GM21515 (cell line): ENCODE measurements around the gene GALNT18.
"Not testable (repeated sequence)": the region's sequence is repeated elsewhere in the genome, so short reads cannot be mapped to it uniquely, and the experiment has no call there.

Experiments
- ATAC-seq: cut with Tn5 transposase; IDR thresholded peaks from one replicate; pipeline ENCODE4 v1.9.1; 2021; ENCODE audit not compliant: unreplicated experiment

Gene GALNT18

DNA sequence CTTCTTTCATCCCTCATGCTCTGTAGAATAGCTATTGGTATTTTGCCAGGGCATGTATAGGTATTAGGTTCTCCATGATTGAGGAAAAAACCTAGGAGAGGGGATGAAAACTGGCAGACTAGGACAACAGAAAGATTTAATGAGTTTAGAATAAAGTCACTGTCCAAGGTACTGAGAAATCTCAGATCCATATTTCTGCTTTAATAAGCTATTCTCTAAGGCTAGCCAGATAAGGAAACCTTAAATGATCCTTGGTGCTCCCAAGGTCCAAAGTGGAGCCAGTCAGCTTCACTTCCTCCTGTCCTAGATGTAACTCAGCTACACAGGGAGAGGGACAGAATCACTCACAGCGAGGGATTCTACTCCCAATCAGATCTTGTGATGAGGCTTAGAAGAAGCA lies 255.0 kb downstream of the GALNT18 start:
- no peak for ATAC-seq

DNA sequence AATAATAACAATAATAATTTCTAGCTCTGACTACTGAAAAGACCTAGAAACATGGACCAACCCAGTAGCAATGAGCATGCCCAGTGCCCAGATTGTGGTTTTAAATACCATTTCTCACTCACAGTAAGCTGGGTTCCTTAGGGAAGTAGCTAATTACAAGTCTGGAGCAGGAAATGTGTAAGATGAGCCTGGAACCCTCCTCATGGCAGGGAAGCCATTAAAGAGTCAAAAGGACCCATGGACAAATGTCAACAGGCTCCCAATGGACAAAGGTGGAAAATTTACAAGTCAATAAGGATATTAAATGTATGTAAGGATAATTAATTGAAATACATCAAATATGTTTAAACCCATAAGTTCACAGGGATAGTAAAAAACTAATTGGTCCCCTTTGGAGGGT lies 258.1 kb downstream of the GALNT18 start:
- no peak for ATAC-seq

DNA sequence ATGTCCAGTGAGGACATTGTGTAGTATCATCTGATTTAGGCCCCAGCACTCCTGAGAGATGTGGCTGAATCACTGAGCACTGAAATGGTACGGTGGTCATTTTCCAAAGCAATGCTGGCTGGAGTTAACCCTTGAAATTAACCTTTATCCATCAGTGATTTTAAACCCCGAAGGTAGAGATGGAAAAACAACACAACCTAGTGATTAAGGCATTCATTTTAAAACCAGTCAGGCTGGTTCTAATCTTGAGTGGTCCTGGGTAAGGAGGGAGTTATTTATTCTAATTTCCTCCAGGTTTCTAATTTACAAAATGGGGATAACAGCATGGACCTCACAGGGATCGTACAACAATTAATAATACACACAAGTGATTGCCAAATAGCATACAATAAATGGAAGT lies 262.2 kb downstream of the GALNT18 start:
- no peak for ATAC-seq

DNA sequence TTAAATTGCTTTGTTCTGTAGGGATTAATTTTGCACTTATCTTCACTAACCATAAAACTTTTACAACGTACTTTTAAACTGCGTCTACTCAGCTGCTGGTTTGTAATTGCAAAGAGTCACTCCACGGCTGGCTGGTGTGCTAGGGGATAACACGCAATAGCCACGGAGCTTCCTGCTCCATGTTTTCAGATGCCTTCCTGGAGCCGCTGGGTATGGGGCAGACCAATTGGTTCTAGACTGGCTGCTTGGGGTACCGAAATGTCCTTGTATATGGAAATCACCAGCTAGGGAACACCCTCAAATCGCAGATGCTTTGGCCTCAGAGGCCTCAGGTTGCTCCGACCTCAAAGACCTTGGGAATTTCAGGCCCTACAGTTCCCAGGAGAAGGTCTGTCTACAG lies 265.0 kb downstream of the GALNT18 start:
- ATAC-seq = no peak

DNA sequence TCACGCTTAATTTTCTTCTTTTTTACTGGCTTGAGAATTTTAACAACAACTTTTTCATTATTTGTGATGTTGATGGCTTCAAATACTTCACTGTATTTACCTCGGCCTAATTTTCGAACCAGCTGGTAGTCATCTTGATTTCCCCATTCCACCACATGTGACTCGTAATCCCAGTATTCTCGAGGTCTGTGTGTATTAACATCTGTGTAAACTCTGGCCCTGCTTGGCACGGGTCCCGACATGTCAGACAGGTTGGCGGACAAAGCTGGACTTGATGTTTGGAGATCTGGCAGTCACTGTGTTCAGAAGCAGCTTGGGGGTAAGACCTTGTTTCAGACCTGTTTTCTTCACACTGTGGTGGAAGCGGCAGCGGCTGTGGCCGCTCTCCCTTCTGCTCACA lies 268.9 kb downstream of the GALNT18 start, which contains the start of gene CSNK2A3:
Gene CSNK2A3, minus strand, starts transcription at position 373 of the 400 bp plus-strand sequence. Its CDS starts 131 bp downstream, at position 242.
- ATAC-seq = not testable (repeated sequence)

DNA sequence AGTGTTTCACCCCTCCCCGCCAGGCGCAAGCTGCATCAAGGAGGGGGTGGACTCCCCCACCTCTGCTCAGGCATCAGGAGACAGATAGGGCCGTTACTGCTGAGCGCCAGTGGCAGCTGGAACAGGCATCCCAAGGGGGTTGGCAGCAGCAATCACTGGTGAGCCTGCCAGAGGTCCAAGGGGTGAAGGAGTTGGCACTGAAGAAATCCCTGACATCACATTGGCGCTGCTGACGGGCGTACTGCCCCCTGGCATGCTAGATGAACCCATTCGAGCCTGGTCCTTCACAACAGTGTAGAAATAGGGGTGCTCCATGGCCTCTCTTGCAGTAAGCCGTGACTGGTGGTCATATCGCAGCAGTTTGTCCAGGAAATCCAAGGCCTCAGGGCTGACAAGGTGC lies 270.0 kb downstream of the GALNT18 start:
- ATAC-seq = not testable (repeated sequence)

DNA sequence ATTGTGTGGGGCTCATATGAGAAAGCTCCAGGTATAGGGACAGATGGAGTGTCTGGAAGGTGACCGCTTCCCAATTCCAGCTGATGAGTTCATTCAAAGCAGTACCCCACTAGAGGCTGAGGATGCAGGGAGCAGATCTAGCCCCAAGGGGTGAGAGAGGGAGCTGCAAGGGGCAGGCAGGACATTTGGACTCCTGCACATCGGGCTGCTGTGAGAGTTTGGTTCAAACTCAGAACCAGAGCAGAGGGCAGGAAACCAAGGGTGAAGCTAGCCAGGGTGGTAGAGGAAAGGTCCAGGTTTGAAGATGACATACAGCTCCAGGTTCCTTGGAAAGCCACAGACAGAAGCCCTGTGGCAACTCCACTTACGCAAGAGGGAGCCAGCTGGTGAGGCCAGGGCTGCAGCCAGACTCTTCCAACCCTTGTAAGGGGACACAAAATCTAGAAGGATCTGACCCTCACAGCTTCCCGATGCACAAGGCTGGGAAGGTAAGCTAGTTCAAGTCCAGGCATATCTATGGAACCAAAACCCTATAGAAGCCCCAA lies 270.7 kb downstream of the GALNT18 start:
- ATAC-seq = no peak

DNA sequence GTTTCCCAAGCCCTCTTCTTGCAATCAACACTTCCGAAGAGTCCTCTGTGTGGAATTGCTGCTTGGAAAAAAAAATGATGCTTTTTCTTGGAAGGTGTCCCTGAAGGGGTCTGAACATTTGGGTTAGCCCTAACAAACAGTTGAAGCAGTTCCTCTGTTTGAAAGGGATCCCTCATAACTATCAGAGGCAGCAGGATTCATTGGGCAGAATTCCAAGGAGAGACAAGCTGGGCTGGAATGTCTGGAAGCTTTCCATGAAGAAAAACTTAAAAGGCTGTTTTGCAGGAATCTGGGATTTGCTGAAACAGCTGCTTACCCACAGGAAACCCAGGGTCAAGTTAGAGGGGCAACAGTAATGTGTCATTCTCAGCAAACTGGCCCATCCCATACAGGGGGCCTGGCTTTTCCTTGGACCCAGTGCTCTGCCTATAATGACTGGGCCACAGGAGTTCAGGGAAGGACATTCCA lies 271.9 kb downstream of the GALNT18 start:
- no peak for ATAC-seq

DNA sequence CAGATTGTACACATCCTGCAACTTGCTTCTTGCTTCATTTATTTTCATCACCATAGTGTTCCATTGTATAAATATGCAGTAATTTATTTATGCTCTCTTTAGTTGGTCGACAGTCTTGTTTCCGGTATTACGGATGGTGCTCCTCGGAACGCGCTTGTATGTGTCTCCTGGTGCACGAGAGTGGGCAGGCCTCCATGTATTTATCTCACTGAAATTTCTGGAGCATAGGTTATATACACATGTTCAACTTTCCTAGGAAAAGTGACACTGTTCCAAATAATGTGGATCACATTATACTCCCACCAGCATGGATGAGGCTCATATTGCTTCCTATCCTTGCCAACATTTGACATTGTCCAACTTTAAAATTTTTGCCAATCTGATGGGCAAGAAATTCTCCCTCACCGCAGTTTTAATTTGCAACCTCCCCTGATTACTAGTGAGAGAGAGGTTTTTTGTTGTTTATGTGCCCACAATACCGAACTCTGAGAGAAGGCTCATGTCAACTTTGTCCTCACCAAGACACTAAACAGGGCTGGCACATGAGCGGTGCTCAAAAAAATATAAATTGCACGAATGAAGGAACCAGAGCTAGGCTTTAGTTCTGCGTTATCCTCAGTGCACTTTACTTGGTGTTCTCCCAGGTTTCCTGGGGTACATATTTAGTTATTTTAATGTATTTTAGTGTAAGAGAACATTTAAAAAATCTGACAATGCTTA lies 272.5 kb downstream of the GALNT18 start:
- ATAC-seq = no peak

DNA sequence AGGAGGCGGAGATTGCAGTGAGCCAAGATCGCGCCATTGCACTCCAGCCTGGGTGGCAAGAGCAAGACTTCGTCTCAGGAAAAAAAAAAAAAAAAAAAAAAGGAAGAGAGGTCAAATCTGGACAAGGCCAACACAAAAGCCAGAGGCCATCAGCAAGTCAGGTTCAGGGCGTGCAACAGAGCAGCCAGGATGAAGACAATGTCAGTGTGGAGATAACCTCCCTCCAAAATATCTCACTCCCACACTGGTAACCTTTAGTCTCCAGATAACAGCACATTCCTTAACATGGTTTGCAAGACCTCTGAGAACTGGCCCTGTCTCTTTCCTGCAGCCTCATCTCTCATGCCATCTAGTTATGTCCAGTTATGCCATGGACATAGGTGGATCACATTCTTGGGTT lies 273.5 kb downstream of the GALNT18 start:
- no peak for ATAC-seq

DNA sequence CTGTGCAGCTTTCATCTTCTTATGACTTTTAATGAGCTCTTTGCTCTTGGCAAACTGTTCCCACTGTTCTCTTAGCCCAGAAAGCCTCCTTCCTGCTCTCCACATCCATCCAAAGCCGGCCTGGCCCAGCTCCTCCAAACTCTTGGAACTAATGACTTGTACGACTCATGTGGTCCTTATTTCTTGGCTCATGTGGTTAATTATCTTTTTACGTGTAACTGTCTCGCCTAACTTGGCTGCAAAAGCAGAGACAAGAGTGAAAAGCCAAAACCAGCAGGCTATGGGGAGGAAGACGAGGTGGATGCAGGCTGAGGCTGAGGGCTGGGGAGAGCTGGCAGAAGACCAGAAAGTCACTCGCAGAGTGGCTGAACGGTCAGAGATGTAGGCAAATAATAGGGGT lies 274.2 kb downstream of the GALNT18 start:
- no peak for ATAC-seq

DNA sequence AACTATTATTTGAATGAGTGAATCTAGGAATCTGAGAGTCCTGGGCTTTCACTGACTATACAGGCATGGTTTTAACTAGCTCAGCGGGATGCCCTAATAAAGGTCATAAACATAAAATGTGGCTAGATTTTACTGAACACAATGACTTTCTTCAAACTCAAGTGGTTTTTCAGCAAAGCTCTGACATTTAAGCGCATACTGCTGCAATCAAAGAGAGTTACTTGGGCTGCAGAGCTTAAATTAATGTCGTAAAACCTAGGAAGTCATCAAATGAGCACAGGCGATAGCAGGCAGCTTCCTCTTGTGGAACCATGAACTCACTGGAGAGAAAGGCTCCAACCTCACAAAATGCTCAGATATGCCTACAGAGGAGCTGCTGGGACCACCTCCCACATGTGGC lies 275.5 kb downstream of the GALNT18 start:
- ATAC-seq = no peak

DNA sequence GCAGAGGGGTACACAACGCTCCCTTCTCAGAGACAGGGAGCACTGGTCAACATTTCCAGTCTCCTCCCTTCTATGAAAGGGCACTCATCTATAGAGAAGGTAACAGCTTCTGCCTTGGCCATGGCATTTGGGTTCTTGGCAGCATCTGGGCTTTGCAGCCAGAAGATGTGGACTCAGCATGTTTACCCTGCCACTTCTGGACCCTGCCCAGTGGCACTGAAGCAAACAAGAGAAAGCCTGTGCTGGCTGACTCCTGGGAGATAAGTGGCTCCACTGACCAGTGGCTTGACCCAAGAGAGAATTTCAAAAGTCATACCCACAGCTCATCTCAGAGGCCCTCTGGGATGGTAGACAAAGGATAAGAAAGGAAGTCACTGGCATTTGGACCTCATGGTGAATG lies 276.7 kb downstream of the GALNT18 start:
- ATAC-seq = no peak

DNA sequence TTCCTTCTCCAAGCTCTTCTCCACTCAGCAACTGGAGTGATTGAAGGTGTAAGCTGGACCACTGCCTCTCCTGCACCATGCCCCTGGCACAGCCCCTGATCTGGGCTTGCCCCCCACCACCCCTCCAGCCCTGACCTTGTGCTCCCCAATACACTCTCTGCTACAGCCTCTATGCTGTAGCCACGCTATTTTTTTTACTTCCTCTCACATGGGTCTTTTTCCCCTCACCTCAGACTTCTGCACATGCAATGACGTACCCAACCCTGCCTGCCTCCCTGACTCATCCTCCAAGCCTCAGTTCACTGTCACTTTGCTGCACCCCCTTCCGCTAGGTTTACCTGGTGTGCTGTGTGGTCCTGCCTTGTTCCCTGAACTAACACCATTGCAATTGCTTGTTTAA lies 277.8 kb downstream of the GALNT18 start:
- ATAC-seq = no peak

DNA sequence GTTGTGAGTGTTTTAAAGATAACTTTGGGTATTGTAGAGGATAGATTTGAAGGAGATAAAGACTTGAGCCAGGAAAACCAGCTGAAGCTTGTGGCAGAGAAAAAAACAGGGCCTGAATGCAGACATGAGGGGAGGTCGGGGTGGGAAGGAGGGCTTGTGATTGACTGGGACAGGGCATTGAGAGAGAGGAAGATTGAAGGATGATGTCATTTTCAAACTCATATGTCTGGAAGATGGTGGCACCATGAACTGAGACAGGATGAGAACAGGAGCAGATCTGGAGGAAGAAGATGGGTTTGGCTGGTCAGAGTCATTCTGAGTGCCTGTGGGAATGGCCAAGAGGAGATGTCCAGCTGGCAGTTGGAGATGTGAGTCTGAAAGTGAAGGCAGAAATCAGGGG lies 283.5 kb downstream of the GALNT18 start:
- no peak for ATAC-seq

DNA sequence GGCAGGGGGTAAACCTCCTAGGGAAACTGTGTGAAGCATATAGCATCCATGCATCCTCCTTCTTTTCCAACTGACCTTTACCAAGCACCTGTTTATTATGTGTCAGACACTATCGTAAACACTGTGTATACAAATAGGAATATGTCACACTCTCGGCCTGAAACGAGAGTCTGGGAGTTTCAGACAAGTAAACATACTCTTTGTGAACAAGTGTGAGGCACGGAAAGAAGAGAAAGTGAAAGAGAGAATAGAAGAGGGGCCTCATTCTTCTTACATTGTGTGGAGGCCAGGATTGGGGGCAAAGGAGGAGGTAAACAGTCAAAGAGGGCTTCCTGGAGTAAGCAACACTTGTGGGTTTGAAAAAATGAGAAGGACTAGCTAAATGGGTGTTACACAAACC lies 285.1 kb downstream of the GALNT18 start:
- no peak for ATAC-seq

DNA sequence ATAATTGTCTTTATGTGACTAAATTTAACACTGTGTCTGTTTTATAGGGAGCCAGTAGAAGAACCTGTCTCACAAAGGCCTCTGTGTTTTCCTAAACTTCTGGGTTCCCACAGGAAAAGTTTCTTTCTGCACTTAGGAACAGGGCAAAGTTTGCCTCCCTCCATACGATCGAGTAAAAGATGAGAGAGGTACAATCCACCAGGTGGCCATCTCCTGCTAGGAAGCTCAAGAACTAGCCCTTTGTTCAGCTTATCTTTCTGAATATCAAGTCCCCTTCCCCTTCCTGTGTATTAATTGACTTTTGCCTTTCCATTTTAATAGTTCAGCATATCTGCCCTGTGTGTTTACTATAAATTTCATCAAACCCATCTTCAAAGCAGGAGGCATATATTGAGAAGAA lies 286.8 kb downstream of the GALNT18 start:
- no peak for ATAC-seq

DNA sequence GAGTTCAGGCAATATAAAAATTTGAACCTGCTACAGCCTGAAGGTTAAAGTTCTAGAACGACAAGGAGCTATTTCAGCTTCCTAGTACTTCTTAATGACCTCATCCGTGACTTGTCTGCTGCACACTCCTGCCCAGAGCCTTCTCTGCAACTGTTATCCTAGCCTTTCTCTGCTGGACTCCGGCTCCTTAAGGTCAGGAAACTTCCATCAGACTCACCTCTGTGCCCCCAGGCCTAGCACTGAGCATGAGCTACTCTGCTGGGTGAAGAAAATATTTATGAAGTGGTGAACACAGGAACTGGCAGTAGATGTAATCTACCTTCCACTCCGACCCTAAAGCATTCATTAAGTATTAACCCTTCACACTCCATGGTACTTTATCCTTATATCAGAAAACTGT lies 287.2 kb downstream of the GALNT18 start:
- no peak for ATAC-seq

DNA sequence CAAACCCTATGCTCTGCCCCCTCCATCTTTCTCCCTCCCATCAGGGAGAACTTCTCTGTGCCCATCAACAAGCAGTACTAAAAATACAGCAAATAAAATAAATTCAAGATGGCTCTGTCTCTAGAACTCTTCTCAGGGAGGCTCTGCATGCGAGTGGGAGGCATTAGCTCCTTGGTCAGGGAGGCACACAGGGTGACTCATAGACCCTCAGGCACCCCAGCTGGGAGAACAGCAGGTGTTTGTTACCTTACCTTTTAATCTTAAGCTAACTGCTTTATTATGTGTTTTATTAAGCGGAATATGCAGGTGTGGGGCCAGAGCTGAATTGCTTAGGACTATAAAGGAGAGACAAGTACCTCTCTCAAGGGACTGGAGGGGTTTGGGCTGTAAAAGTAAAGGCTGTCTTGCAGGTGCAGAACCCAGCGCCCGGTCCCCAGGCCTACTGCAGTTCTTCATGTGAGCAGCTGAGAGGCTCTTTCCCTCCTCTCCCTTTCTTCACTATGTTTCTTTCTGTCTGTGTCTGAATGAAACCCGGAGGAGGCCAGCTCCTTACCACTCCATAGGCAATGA lies 289.6 kb downstream of the GALNT18 start:
- no peak for ATAC-seq

DNA sequence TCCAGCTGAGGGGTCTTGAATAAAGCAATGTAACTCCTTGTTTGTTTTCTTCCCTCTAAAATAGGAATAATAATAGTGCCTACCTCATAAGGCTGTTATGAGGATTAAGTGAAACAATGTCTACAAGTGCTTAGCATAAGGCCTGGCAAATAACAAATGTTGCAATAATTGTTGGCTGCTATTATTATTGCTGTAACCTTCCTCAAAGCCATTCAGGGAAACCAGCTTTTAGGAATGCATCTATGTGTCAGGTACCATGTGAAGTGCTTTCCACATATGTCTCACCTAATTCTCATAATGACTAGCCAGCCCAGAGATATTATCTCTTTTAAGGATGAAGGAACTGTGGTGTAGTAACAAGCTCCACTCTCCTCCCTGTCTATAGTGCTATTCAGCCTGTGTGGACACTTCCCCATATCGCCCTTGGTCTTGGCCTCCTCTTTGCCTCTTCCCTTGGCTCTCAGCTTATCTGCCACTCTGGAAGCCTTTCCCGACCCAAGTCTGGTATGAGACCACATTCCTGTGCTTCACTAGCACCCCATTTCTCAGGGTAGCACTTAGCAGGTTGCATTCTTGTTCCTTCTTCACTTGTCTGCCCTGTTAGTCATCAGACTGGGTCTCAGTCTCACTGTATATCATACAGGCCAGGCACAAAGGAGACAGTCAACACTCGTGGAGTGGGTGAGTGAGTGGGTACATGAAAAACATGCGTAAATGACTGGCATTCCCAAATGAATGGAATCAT lies 292.6 kb downstream of the GALNT18 start:
- ATAC-seq = no peak

DNA sequence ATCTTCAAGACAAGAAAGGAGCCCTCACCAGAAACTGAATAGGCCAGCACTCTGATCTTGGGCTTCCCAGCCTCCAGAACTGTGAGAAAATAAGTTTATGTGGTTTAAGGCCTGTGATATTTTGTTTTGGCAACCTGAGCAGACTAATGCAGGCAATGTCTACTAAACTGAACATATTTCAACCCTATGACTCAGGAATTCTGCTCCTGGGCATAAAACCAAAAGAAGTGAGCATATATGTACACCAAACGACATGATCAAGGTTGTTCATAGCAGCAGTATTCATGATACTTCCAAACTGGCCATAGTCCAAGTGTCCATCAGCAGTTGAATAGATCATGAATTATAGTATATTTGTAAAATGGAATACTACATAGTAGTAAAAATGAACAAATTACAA lies 297.7 kb downstream of the GALNT18 start:
- no peak for ATAC-seq

DNA sequence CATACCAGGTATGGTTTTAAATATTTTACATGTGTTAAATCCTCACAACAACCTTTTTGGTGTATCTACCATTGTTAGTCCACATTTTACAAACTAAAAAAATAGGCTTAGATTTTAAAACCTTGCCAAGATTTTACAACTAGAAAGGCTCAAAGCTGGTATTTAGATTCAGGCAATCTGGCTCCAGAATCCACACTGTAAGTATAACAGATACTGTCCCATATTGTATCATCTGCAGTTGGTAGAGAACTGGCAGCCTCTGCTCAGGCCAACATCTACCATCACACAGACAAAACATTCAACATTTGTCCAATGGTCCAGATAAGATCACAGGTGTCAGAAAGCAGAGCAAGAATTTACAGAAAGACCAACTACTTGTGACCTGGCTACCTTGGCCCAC lies 299.7 kb downstream of the GALNT18 start:
- ATAC-seq = no peak
